HG02938 (cell line): ENCODE measurements around the gene TOLLIP.
"Not testable (repeated sequence)": the region's sequence is repeated elsewhere in the genome, so short reads cannot be mapped to it uniquely, and the experiment has no call there.

Experiments
- ATAC-seq: cut with Tn5 transposase; IDR thresholded peaks from one replicate; pipeline ENCODE4 v1.9.1; 2021; ENCODE audit warnings: mild to moderate bottlenecking, moderate library complexity; ENCODE audit not compliant: unreplicated experiment

TOLLIP gene

DNA sequence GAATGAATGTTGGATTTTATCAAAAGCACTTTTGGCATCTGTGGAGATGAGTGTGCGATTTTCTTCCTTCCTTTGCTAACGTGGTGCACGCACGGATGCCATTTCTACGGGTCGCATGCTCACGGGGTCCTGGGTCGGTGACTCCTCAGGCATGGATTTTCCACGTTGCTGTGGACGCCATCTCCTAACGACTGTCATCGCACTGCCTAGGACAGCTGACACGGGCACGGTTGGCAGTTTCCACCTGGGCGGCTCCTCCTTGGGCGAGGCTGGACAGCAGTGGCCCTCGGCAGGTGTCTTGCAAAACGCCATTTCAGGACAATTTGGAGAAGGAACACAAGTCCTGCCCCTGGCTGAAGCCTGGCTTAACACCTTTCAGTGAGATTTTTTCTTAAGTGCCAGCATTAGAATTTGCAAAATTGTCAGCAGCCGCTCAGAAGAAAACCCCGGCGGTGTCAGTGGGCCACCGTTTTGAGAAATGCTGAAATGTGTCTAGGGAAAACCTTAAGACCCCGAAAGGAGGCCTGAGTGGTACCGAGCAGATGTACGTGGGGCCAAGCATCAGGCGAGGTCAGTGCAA lies 34.7 kb upstream of the TOLLIP start:
- ATAC-seq = no peak

DNA sequence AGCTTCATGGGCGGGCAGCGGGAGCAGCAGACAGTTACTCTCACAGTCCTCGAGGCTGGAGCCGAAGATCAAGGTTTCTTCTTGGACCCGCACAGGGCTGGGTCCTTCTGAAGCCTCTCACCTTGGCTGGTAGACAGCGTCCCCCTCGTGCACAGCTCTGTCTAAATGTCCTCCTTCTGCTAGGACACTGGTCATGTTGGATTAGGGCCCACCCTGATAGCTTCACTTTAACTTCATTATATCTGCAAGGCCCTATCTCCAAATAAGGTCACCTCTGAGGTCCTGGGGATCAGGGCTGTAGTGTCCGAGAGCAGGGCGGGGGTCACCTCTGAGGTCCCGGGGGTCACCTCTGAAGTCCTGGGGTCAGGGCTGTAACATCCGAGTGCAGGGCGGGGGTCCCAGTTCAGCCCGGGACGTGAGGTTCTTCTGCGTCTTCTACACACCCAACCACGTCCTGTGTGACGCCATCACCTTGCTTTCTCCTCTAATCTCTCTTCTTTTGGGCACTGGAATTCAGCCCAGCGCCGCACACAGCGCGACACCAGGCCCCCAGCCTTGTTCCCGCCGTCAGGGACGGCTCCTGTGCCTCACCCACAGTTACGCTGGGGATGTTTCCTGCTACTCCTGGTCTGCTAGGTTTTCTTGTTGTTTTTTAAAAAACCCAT lies 34.1 kb upstream of the TOLLIP start:
- no peak for ATAC-seq

DNA sequence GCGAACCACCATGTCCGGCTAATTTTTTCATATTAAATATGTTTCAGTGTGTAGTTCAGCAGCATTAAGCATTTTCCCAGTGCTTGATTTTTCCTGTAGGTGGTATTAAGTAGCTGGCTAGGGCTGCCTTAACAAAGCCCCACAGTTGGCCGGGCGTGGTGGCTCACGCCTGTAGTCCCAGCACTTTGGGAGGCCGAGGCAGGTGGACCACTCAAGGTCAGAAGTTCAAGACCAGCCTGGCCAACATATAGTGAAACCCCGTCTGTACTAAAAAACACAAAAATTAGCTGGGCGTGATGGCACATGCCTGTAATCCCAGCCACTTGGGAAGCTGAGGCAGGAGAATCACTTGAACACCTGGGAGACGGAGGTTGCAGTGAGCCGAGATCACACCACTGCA lies 33.5 kb upstream of the TOLLIP start:
- no peak for ATAC-seq

DNA sequence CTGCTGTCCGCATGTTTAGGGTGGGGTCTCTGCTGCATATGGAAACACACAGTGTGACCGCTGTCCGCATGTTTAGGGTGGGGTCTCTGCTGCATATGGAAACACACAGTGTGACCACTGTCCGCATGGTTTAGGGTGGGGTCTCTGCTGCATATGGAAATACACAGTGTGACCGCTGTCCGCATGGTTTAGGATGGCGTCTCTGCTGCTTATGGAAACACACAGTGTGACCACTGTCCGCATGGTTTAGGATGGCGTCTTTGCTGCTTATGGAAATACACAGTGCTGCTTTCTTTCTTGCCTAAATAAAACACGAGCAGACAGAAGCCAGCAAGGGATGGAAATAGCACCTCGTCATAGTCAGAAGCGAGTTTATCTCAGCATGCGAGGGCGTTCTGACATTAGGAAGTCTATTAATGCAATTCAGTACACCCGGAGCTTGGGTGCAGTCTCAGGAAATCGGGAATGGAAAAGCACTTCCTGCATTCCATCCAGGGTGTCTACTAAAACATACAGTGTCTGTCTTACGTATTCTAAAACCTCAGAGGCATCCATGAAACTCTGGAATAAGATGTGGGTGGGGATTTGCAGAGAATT lies 32.6 kb upstream of the TOLLIP start:
- no peak for ATAC-seq

DNA sequence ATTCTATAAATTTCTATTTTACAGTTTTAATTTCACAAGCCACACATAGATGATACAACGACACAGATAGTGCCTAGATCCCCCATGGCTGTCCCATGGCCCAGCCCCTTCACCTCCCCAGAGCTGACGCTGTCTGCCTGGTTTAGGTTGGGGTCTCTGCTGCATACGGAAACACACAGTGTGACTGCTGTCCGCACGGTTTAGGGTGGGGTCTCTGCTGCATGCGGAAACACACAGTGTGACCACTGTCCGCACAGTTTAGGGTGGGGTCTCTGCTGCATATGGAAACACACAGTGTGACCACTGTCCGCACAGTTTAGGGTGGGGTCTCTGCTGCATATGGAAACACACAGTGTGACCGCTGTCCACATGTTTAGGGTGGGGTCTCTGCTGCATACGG lies 31.8 kb upstream of the TOLLIP start:
- ATAC-seq = not testable (repeated sequence)

DNA sequence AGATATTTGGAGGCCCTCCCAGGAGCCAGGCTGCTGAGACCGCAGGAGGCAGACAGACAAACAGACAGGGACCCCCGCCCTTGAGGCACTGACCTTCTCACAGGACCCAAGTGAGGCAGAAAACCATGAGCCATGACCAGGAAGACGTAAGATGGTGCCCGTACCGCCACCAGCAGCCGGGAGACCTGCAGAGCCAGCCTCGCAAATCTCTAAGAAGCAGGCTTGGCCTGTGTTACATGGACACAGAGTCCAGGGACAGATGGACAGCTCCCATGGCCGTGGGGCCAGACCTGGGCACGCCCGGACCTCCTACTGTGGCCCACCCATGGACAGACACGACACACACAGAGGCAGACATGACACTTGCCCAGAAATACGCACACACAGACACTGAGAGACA lies 30.7 kb upstream of the TOLLIP start:
- ATAC-seq = no peak

DNA sequence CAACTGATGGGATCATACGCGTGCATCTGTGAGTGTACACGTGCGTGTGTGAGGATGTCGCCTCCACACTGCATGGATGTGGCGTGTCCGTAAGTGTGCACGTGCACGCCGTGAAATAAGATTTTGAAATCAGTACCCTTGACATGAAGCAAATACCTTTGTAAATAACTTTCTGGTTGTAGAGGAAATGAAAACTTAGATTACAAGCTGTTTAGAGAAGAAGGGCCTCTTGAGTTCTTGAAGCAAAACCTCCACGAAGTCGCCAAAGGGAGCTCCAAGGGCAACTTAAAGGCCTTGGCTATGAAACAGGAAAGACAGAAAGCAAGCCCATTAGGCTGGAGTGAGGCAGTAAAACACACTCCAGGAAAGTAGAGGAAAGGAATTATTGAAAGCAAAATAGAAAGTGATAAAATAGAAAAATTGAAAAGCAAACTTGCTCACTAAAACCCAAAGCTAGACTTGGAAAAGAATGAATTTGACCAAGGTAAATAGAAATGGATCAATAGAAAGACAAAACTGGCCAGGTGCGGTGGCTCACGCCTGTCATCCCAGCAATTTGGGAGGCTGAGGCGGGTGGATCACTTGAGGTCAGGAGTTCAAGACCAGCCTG lies 29.7 kb upstream of the TOLLIP start:
- ATAC-seq = no peak

DNA sequence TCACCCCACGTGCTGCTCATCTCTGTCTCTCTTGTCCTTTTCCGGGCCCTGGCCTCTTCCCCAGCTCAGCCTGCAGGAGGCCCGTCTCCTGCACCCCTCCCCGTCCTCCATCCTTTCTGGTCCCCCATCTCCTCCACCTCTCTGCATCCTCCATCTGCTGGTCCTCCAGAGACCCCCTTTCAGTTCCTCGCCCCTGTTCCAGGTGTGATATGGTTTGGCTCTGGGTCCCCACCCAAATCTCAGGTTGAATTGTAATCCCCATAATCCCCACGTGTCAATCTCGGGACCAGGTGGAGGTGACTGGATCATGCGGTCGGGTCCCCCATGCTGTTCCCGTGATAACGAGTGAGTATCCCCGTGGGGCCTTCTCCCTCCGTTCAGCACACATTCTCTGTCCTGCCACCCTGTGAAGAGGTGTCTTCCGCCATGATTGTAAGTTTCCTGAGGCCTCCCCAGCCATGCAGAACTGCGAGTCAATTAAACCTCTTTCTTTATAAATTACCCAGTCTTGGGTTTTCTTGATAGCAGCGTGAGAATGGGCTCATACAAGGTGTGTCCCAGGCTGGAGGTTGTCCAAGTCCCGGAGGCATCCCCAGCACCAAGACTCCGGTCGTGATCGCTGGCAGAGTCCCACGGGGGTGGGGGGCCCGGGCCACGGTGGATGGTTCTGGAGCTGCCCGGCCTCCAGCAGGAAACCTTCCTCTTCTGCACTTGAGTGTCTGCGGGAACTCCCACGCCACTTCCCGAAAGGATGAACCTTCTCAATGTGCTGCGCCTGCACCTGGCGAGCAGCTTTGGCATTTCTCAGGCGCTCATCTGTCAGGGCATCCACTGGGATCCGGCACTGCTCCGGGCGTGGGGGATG lies 29.0 kb upstream of the TOLLIP start:
- ATAC-seq = no peak

DNA sequence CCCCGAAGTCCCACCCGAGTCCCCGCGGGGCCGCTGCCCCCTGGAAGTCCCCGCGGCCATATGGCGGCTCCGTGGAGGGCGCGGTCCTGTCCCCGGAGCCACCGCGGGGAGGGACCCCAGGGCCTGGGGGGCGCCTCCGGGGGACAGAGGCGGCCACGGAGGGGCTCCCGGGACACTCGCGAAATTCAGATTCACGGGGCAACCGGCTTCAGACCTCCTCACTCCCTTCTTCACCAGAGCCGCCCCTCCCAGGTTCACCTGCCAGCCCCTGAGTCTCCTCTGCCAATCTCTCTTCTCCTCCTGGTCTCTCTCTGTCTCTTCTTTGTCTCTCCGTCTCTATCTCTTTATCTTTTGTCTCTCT lies 28.2 kb upstream of the TOLLIP start:
- no peak for ATAC-seq

DNA sequence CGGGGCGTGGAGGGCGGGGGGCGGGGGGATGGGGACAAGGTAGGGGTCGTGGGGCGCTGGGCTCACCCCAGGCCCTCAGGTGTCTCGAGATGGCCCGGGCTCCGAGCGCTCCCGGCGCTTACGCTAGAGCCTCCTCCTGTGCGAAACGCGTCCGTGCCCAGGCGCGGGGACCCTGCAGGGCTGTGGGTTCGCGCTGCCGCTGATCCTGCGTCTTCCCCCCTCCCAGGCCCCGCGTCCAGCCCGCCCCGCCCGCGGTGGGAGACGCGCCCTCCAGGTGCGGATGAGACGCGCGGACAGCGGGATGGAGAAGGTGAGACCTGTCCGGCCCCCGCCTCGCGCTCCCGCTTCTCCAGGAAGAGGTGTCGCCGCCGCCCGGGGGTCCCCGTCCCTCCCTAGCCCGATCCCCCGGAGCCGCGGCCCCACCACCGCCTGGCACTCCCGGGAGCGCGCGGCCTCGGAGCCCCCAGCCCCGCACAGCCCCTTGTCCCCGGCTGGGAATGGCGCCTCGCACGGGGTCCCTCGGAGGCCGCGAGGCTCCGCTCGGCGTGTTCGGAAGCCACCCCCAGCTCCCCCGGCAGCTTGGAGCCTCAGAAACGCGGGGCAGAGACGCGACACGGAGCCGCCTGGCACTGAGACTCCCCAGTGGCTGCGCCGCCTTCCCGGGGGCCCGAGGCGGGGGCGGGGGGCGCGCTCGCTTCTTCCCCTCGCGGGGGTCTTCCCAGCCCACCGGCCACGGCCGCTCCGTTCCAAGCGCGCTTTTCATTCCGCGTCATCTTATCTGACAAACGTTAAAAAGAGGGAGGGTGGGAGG lies 27.6 kb upstream of the TOLLIP start:
- no peak for ATAC-seq

DNA sequence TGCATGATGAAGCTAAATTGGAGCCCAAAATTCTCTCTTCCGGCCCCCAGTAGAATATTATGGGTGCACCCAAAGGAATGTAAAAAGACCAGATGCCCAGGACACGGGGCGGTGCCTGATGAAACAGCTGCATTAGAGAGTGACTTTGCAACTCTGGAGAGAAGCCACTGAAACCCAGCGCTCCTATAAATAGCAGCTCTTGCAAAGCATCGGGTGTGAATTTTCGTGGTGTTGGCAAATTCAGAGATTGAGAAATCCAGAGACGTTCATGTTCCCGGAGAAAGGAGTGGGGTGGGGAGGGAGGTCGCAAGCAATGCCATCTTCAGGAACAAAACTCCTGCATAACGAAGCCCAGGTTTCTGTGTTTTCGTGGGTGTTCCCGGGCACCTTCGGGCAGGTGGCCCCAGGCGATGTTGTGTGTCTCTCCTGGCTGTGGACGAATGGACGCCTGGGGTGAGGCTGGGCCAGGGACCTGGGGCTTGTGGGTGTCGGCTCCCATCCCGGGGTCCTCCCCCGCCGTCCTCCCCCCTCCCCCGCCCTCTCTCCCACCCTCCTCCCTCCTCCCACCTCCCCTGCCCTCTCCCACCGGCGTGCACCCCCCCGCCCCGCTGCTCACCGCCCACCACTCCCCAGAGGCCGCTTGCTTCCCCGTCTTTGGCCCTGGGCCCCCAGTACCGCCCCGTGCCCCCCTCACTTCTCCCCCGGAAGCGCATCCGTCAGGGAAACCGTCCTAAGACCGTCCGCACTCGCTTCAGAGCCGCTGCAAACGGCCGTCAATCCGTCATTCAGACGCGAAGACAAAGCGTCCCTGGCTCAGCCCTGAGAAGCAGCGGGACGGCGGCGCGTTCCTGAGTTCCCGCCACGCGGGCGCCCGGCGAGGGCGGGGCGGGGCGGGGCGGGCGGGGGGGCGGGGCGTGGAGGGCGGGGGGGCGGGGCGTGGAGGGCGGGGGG lies 26.7 kb upstream of the TOLLIP start:
- ATAC-seq = no peak

DNA sequence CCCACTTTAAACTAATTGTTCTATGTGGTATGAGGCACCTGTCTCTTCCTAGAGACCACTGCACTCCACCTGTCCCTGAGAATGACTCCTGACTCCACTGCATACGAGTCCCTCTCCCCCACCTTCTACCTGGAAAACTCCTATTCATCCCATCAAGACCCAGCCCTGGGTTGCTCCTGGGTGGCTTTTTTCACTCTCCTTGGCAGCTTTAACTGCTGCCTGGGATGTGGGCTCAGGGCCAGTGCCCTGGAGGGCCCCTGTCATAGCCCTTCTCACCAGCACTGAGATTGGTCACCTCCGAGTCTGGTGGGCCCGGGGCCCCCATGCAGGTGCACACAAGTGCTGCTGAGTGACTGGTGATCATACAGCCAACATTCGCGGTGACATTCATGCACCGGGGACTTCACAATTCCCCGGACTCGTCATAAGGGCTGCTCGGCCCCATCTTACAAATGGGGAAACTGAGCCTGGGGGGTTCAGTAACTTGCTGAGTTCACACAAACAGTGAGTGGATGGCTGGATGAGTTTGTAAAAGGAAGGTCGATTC lies 25.9 kb upstream of the TOLLIP start:
- no peak for ATAC-seq

DNA sequence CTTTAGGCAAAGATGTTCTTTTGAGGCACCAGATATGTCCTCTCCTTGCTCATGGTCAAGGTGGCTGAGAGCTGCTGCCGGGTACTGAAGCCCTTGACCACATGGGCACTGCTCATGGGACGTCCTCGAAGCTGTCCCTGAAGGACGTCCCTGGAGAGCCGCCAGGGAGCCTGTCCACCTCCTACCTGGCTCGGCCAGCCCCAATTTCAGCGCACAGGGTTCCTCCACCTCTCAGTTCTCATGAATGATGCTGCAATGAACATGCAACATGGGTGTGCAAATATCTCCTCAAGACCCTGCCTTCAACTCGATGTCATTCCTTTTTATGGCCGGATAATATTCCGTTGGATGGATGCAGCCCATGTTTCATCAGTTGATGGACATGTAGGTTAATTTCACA lies 24.4 kb upstream of the TOLLIP start:
- ATAC-seq = no peak

DNA sequence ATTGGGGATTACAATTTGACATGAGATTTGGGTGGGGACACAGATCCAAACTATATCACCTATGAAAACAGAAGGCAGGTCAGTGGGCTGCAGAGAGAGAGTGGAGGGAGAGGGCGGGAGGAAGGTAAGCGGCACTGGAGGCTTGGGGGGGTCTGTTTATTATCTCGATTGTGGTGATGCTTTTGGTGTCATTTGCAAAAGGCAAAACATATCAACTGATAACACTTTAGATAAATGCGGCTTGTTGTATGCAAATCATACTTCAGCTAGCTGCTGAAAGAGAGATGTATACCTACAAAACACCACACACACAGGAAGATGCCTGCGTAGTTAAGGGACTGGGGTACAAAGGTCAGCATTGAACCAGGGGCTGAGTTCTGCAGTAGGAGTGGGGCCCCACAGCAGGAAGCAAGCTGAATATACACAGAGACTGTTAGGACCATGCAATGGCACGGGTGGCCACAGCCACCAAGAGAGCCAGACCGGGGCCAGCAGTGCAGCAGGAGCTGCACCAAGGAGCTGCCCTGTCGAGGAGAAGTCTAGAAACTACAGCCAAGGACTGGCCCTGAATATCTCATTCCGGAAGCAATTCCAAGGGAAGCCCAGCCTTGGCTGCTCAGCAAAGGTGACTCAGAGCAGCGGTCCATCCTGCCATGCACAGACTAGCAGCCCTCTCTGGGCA lies 23.8 kb upstream of the TOLLIP start:
- no peak for ATAC-seq

DNA sequence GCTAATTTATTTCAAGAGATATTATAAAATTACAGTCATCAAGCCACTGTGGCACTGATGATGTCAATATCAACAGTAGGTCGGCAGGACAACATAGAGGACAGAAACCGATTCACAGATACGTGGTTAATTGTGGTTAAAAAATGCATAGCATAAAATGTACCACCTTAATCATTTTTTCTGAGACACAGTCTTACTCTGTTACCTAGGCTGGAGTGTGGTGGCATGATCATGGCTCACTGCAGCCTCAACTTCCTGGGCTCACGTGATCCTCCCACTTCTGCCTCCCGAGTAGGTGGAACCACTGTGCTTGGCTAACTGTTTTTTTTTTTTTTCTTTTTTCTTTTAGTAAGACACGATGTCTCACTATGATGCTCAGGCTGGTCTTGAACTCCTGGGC lies 21.0 kb upstream of the TOLLIP start:
- ATAC-seq = no peak

DNA sequence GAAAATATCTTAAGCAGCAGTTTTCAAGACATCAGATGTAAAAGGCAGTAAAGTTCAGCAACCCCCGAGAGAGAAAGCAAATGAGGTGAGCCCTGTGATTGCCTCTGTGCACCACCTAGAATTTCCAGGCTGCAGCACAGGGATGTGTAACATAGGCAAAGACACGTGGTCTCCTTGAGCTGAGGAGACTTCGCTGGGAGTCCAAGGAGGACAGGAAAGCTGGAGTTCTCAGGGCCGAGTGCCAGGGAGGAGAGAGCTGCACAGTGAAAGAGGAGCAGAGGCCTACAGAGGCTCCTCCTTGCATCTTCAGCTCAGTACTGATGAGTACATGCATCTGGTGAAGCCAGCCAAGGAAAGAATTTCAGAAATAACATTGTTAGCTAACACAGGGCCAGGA lies 17.6 kb upstream of the TOLLIP start:
- ATAC-seq = no peak

DNA sequence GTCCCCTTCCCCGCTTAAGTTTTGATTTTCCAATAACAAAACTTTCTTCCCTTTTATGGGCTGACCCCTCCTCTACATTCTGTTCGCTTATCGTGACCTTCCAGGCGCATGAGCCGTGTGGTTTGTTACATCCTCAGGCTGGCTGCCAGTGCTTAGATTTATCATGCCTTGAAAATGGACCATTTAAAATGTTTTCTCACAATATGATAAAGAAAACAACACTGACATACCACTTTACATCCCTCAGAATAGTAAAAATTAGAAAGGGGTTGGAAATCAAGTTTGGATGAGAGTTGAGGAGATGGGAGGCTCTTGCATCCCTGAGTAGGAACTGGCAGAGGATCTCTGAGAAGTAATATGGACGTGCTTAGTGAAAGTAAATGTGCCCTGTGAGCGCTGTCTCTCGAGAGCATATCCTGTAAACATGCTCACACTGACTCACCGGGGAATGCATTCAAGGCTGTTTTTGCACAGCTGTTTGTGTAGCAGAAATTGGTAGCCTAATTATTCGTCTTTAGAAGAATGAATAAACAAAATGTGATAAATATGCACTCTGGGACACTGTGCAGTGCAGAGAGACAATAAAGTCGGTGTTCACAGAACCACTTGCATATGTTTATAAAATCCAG lies 17.1 kb upstream of the TOLLIP start:
- no peak for ATAC-seq

DNA sequence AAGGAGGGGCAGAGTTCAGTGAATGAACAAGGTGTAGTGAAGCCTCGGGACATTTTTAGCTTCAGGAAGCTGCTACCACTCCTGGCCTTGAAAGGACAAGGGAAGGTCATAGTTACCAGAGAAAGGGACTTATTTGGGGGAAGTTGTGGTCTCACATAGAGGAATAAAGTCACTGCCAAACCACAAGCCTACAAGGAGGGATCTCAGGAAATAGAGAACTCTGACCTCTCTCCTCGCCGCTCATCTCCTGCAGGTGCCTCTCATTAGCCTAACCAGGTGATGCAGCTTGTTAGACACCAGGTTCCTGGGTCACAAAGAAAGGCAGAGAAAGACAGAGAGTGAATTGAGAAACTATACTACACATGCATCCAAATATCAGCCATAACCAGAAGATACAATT lies 14.3 kb upstream of the TOLLIP start:
- ATAC-seq = no peak
